ENCODE results near the gene ADORA2A.

ADORA2A gene

GRCh38 chr22:24427500-24428164 is at the start of gene ADORA2A:
Gene ADORA2A (plus strand): TSS chr22:24427599. CDS start chr22:24433405, 5,806 bp downstream.
- peak; percentile 85 for DNase-seq (ENCODE audit: low read depth)

DNA sequence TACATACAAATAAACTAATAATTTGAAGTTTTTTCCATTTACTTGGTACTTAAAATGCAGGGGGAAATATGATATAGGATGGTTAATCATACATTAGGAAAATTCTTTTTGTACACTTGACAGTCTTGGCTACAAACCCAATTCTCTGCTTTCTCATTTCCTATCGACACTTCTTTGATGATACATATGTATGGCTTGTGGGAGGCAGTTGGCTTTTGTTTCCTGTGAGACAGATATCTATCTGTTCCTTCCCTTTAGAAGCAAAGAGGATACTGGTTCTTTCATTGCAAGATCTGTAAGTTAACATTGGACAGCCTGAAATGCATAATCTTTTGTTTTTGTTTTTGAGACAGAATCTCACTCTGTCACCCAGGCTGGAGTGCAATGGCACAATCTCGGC is 47.9 kb upstream of the ADORA2A start:
- DNase-seq (ENCODE audit: low read depth): no peak

DNA sequence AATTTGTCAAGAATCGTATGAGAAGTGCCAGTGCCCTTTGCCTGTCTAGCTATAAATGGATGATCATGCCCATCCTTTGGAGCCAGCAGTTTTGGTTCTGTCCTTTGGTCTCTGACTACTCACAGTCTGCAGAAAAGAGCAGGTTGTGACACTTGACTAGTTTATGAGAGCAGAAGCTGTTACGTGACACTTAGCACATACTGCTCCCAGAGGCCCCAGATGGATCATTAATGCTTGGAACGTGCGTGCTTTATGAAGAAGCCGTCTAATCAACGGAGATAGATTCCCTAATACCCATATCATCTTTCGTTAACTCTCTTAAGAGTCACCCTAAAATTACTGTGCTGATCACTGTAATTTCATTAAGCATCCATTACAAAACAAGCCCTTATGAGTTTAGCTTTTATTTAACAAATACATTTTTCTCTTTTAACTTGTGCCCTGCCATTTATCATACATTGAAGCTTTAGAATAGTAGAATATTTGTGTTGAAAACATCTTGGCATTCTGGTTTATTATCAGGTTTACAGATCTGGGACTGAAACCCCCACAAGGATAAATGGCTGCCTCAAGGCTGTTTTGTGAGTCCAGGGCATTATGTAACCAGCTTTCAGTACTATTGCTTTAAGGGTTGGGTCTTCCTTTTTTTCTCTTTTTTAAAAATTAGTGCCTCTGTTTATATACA is 47.0 kb upstream of the ADORA2A start:
- no peak for DNase-seq (ENCODE audit: low read depth)

GRCh38 chr22:24380905-24381230 is 46.5 kb upstream of the ADORA2A start:
- DNase-seq (ENCODE audit: low read depth): no peak

DNA sequence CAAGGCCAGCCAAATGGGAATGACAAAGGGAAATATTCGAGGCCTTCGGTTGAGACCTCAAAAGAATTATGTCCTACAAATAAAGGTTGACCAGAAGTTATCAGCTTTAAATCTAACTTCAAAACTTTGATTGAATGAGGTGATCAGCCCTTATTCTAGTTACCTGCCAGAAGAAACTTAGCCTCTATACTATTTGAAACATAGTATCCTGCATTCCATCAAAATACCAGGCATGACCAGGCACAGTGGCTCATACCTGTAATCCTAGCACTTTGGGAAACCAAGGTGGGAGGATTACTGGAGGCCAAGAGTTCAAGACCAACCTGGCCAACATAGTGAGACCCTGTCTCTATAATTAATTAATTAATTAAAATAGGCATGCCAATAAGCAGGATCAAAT is 44.3 kb upstream of the ADORA2A start:
- DNase-seq (ENCODE audit: low read depth): no peak

GRCh38 chr22:24384131-24384530 is 43.3 kb upstream of the ADORA2A start:
- no peak for DNase-seq (ENCODE audit: low read depth)

GRCh38 chr22:24386937-24387471 is 40.4 kb upstream of the ADORA2A start:
- no peak for DNase-seq (ENCODE audit: low read depth)

- DNase-seq (ENCODE audit: low read depth): no peak
Measured at GRCh38 chr22:24389680-24390079, 37.7 kb upstream of the ADORA2A start.

GRCh38 chr22:24390156-24390555 is 37.2 kb upstream of the ADORA2A start:
- DNase-seq (ENCODE audit: low read depth): no peak

- DNase-seq (ENCODE audit: low read depth): no peak
Measured at GRCh38 chr22:24390576-24390975, 36.8 kb upstream of the ADORA2A start.

- DNase-seq (ENCODE audit: low read depth): no peak
Measured at GRCh38 chr22:24391836-24392217, 35.6 kb upstream of the ADORA2A start.

- DNase-seq (ENCODE audit: low read depth): no peak
Measured at GRCh38 chr22:24392218-24392931, 35.0 kb upstream of the ADORA2A start.

GRCh38 chr22:24393012-24393559 is 34.3 kb upstream of the ADORA2A start:
- no peak for DNase-seq (ENCODE audit: low read depth)

DNA sequence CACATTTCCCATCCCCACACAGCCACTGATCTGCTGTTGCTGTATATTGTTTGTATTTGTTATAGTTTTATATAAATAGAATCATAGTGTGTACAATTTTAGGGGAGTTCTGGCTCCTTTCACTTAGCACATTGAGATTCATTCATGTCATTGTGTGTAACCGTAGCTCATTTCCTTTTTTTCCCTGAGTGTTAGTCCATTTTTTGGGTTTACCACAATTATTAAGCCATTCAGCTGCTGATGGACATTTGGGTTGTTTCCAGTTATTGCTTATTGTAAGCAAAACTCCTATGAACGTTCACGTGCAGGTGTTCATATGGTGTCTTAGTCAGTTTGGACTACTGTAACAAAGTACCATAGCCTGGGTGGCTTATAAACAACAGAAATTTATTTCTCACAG is 33.6 kb upstream of the ADORA2A start:
- no peak for DNase-seq (ENCODE audit: low read depth)

- no peak for DNase-seq (ENCODE audit: low read depth)
Measured at GRCh38 chr22:24394254-24394653, 33.1 kb upstream of the ADORA2A start.

DNA sequence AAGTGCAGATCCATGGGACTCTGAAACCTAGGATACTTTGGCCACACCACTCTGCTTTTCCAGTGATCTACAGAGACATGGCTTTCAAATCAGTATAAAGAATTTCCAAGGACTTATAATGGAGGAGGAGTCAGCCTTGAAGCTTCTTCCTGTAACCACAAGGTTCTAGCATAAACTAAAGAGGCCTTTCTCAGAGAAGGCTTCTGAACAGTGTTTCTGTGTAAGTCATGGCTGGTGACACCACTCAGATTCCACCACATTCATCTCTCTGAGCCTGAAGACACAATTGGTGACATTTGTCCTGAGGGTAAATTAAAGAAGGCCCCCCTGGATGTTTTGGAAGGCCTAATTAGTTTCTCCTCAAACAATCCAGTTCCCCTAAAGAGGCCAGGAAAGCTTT is 29.0 kb upstream of the ADORA2A start:
- no peak for DNase-seq (ENCODE audit: low read depth)

- no peak for DNase-seq (ENCODE audit: low read depth)
Measured at GRCh38 chr22:24400034-24400725, 27.2 kb upstream of the ADORA2A start.

DNA sequence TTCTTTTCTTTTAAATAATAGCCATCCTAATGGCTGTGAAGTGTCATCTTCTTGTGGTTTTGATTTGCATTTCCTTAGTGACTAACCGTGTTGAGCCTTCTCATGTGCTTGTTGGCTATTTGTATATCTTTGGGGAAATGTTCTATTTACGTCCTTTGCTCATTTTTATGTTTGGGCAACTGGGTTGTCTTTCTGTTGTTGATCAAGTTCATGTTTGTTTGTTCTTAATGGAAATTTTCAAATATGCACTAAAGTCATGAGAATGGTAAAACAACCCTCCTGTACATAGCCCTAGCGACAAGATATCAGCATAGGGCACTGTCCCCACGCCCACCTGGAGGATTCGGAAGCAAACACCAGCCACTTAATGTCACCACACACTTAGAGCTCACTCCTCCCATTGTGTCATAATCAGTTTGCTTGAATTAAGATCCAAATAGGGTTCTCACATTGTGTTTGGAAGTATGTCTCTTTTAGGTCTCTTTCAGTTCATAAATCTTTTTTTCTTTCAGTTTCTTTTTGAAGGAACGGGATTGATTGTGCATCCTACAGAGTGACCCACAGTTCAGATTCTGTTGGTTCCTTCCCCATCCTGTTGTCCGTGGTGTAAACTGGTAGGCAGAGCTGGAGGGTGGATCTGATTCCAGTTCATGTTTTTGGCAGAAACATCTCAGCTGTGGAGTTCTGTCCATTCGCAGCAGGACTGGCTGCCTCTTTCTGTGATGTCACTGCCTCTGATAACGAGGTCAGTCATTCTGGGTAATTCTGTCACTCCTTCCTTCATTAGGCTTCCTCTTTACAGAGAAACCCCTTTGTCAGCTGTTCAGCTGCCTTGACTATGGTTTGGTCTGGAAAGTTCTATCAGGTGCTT is 26.4 kb upstream of the ADORA2A start:
- no peak for DNase-seq (ENCODE audit: low read depth)

DNA sequence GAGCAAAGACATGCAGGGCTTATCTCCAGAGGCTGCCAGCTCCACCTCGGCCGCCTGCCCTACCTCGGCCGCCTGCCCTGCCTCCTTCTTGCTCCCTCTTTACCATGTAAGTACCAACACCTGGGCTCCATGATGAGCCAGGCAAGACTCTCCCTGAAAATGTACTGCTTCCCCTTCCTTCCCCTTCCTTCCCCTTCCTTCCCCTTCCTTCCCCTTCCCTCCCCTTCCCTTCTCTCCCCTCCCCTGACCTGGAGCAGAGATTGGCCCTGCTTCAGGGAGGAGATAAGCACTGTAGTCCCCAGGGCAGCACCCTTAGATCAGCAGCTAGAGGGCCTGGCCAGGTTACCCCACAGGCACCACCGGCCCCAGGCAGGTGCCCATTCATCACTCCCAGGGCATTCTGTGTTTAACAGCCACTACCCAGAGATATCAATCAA is 25.4 kb upstream of the ADORA2A start:
- DNase-seq (ENCODE audit: low read depth): no peak

GRCh38 chr22:24402460-24403192 is 24.8 kb upstream of the ADORA2A start:
- DNase-seq (ENCODE audit: low read depth): no peak
